Cardiac muscle cell (in vitro differentiated cells and primary cell): ENCODE results near the gene RBP3. TPM values are rescaled to one million over a fixed set of nuclear protein-coding genes. Genes with fewer than 3 reads are reported as not detected.

Source experiments
- DNase-seq, 2 donors: peaks; one replicate each; pipeline versions ENCODE4 v3.0.0 to v3.0.0-alpha.2; 2010 to 2017; ENCODE audit warnings: low read depth in 1 of 2, low spot score in 1 of 2
- H3K27ac ChIP-seq: fragments of 200-600 bp; sonication (generic); 2 replicates; pipeline ENCODE4 v1.5.1; 2016
- H3K27me3 ChIP-seq: fragments of 200-600 bp; sonication (generic); 2 replicates; pipeline ENCODE4 v1.6.0; 2016; ENCODE audit warnings: control low read depth
- H3K36me3 ChIP-seq: fragments of 200-600 bp; sonication (generic); 2 replicates; pipeline ENCODE4 v1.5.1; 2016; ENCODE audit warnings: control low read depth
- H3K4me1 ChIP-seq: fragments of 200-600 bp; sonication (generic); 2 replicates; pipeline ENCODE4 v1.8.1; 2017; ENCODE audit warnings: low read depth, mild to moderate bottlenecking, mixed run types
- H3K4me3 ChIP-seq: fragments of 200-600 bp; sonication (generic); 2 replicates; pipeline ENCODE4 v1.5.1; 2016; ENCODE audit warnings: mild to moderate bottlenecking
- H3K9me3 ChIP-seq: fragments of 200-600 bp; sonication (generic); 2 replicates; pipeline ENCODE4 v1.5.1; 2017; ENCODE audit warnings: low read depth, mild to moderate bottlenecking, control low read depth
- CTCF ChIP-seq: IDR thresholded peaks from 2 replicates; pipeline ENCODE4 v1.5.1; 2012; ENCODE audit warnings: low read depth, mild to moderate bottlenecking, low read length
- polyA plus RNA-seq: library from polyadenylated mRNA; unstranded; fragments of >200 nt; fragmentation: Nextera tagmentation; extraction: Ambion mirVana; gene quantifications from 2 replicates; pipeline ENCODE4 v1.2.1, GENCODE V29; 2016
- total RNA-seq: library from RNA; depleted of rRNA; stranded (reverse); fragments of >200 nt; gene quantifications from 2 replicates; pipeline ENCODE4 v1.2.3, GENCODE V29; 2016

Gene RBP3
- total and polyA plus RNA-seq, 2 experiments from 2014 or later = not detected

GRCh38 chr10:47308775-47309174, 39.4 kb upstream of the RBP3 start:
- DNase-seq = no peak
- Histone ChIP-seq H3K27ac (no peak overlapping the region), H3K4me1 (no peaks in the 10 kb centered on the region), H3K27me3 (peaks cover 10% of the 10 kb centered on the region), H3K9me3 (no peaks in the 10 kb centered on the region), H3K4me3 (no peak overlapping the region), H3K36me3 (no peaks in the 10 kb centered on the region)
- TF ChIP-seq CTCF = no peak

- Histone ChIP-seq H3K27me3 (peaks cover 6% of the 10 kb centered on the region), H3K9me3 (no peaks in the 10 kb centered on the region), H3K27ac (no peak overlapping the region), H3K36me3 (no peaks in the 10 kb centered on the region), H3K4me1 (no peaks in the 10 kb centered on the region), H3K4me3 (no peak overlapping the region)
- no peak for DNase-seq
- TF ChIP-seq CTCF = peak; percentile 44
Measured at GRCh38 chr10:47309408-47310089, 38.6 kb upstream of the RBP3 start.

- no peak overlapping the region for H3K4me3 ChIP-seq
- no peaks in the 10 kb centered on the region for H3K4me1 ChIP-seq
- DNase-seq = no peak
- H3K9me3 ChIP-seq = no peaks in the 10 kb centered on the region
- peaks cover under 1% of the 10 kb centered on the region for H3K27me3 ChIP-seq
- no peak overlapping the region for H3K27ac ChIP-seq
- no peaks in the 10 kb centered on the region for H3K36me3 ChIP-seq
- no peak for TF ChIP-seq CTCF
Measured at GRCh38 chr10:47310090-47310505, 38.1 kb upstream of the RBP3 start.

- Histone ChIP-seq H3K27ac (no peak overlapping the region), H3K9me3 (no peaks in the 10 kb centered on the region), H3K4me3 (no peak overlapping the region), H3K27me3 (no peaks in the 10 kb centered on the region), H3K4me1 (no peaks in the 10 kb centered on the region), H3K36me3 (no peaks in the 10 kb centered on the region)
- peak in 1 of 2 donors; percentile 35 for DNase-seq
- no peak for TF ChIP-seq CTCF
Measured at GRCh38 chr10:47311193-47311931, 36.8 kb upstream of the RBP3 start.

- no peaks in the 10 kb centered on the region for H3K36me3 ChIP-seq
- H3K27me3 ChIP-seq = no peaks in the 10 kb centered on the region
- DNase-seq = peak; percentile 82 to 89
- H3K9me3 ChIP-seq = no peaks in the 10 kb centered on the region
- no peak overlapping the region for H3K4me3 ChIP-seq
- H3K4me1 ChIP-seq = no peaks in the 10 kb centered on the region
- TF ChIP-seq CTCF = peak; percentile 97
- no peak overlapping the region for H3K27ac ChIP-seq
Measured at GRCh38 chr10:47311932-47312662, 36.1 kb upstream of the RBP3 start.
